Ramos (cell line): ENCODE results near the gene UPB1.
"Not testable (repeated sequence)": the region's sequence is repeated elsewhere in the genome, so short reads cannot be mapped to it uniquely, and the experiment has no call there.

Experiments used
- in situ Hi-C: fragments of 300-500 bp; cut with MboI; formaldehyde crosslinking; loops from one replicate; pipeline ENCODE4 v1.14.3; 2022; ENCODE audit warnings: low sequenced_read_pairs; ENCODE audit not compliant: unreplicated experiment

The UPB1 gene

GRCh38 chr22:24474649-24475255 lies 20.4 kb upstream of the UPB1 start:
- in situ Hi-C loops, result no loop called here

- in situ Hi-C loops, result no loop called here
These were observed 13.5 kb upstream of the UPB1 start for GRCh38 chr22:24481641-24482040.

- in situ Hi-C loops, result no loop called here
These were observed 12.6 kb upstream of the UPB1 start for GRCh38 chr22:24482575-24482974.

- in situ Hi-C loops, result no loop called here
These were observed 12.1 kb upstream of the UPB1 start for GRCh38 chr22:24482998-24483397.

DNA sequence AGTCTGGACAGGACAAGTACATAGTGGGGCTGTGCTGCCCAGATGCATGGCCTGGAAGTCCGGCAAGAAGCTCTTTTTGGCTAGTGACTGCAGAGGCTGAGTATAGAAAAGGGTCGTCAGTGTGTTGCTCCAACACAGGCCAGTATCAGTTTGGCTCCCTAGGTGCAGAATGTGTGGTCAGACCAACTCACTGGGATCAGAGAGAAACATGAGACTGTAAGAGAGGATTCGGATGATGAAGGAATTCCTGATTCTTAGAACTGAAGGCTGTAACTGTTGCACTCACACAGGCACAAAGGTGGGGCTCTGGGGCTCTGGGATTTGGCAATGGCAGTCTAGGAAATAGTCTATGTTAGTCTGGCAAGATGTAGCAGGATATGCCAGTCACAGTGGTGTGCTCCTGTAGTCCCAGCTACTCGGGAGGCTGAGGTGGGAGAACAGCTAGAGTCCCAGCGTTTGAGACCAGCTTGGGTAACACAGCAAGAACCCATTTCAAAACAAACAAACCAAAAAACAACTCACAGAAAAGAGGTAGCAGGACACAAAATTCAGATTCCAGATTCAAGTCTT lies 11.1 kb upstream of the UPB1 start:
- in situ Hi-C loops, result no loop called here

GRCh38 chr22:24485170-24485569 lies 10.0 kb upstream of the UPB1 start:
- in situ Hi-C loops, result no loop called here

DNA sequence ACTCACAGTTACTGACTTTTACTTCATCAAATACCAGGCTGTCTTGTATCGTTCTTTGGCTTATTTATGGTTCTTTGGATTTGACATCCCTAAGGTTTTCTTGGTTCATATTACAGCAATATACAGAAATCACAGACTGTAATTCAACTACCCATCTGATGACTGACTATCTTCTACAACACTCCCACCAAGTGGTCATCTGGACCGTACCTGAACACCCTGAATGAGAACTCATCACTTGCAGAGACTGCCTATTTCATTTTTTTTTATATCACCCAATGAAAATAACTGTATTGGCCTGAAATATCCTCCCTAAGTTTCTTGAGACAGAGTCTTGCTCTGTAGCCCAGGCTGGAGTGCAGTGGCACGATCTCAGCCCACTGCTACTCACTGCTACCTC lies 9.5 kb upstream of the UPB1 start:
- in situ Hi-C loops, result no loop called here

DNA sequence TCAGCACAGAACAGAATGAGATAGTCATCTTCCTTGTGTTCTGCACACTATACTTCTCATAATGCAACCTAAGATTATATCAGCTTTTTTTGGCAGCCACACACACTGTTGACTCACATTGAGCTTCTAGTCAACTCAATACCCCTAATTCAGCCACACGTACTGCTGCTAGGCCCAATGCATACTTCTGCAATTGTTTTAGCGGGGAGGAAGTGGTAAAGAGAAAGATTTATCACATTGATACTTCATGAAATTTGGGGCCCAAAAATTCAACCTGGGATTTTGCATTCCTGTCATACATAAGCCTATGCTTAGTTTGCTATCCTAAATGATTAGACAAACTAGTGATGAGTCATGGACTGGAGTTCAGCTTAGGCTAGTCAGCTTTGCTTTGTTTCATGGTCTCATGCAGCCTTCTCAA lies 8.6 kb upstream of the UPB1 start:
- in situ Hi-C loops, result no loop called here

- in situ Hi-C loops, result no loop called here
These were observed 6.1 kb upstream of the UPB1 start for GRCh38 chr22:24489011-24489410.

DNA sequence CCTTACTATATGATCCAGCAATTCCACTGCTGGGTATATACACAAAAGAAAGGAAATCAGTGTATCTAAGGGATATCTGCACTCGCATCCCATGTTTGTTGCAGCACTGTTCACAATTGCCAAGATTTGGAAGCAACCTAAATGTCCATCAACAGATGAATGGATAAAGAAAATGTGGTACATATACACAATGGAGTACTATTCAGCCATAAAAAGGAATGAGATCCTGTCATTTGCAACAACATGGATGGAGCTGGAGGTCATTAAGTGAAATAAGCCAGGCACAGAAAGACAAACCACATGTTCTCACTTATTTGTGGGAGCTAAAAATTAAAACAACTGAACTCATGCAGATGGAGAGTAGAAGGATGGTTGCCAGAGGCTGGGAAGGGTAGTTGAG lies 5.7 kb upstream of the UPB1 start:
- in situ Hi-C loops, result not testable (repeated sequence)

DNA sequence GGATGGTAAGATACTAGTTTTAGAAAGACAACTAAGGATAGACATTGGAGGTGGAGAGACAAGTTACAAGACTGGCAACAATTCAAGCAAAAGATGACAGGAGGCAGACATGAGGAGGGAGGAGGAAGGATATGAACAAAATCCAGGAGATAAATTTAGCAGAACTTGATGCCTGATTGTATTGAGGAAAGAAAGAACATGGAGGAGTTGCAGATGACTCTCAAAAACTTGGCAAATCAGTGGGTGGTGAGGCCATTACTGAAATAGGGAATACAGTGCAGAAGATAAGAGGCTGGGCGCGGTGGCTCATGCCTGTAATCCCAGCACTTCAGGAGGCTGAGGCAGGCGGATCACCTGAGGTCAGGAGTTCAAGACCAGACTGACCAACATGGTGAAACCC lies 2.7 kb upstream of the UPB1 start:
- in situ Hi-C loops, result no loop called here

- in situ Hi-C loops, result no loop called here
These were observed 985 bp upstream of the UPB1 start for GRCh38 chr22:24494167-24494527.

GRCh38 chr22:24495365-24495675 lies 188 bp downstream of the UPB1 start:
- in situ Hi-C loops, result no loop called here

DNA sequence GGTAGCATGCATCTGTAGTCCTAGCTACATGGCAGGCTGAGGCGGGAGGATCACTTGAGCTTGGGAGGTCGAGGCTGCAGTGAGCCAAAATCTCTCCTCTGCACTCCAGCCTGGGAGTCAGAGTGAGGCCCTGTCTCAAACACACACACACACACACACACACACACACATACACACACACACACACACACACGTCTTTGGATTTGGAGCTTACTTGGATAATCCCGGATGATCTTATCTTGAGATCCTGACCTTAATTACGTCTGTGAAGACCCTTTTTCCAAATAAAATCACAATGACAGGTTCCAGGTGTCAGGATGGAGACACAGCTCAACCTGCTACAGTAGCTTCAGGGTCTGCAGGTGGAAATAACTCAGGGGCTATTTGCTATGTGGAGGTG lies 1.1 kb downstream of the UPB1 start:
- in situ Hi-C loops, result no loop called here

GRCh38 chr22:24496661-24497060 lies 1.5 kb downstream of the UPB1 start:
- in situ Hi-C loops, result no loop called here

DNA sequence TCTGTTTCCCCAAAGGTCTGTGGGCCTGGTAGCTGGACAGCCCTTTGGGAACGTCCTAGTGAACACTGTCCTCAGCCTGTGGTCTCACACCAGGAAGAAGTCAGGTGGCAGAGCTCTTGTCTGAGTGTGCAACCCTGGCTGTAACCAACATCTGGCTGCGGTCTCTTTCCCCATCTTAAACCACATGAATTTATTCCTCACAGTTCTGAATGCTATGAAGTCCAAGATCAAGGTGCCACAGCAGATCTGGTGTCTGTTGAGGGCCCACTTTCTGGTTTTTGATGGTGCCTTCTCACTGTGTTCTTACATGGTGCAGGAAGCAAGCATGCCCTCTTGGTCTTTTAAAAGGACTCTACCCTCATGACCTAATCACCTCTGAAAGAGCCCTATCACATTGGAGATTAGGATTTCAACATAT lies 2.7 kb downstream of the UPB1 start:
- in situ Hi-C loops, result no loop called here

DNA sequence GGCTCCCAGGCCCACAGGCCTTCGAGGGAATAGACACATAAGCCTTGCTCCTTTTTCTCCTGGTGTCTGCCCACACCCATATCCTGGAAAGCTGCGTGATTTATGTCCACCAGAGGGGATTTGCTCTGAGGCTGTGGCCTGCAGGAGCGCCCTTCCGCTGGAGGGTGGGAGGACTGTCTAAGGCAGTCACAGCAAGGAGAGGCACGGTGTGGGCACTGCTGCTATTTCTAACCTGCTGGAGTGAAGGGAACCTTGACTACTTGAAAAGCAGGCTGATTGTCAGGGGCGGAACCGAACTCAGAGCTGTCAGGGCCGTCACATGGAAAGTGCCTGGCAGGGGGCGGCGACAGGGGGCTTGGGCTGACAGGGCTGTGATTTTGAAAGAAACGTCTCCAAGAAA lies 3.7 kb downstream of the UPB1 start:
- in situ Hi-C loops, result no loop called here

- in situ Hi-C loops, result no loop called here
These were observed 4.7 kb downstream of the UPB1 start for GRCh38 chr22:24499706-24500276.

GRCh38 chr22:24500277-24500820 lies 5.2 kb downstream of the UPB1 start:
- in situ Hi-C loops, result no loop called here

DNA sequence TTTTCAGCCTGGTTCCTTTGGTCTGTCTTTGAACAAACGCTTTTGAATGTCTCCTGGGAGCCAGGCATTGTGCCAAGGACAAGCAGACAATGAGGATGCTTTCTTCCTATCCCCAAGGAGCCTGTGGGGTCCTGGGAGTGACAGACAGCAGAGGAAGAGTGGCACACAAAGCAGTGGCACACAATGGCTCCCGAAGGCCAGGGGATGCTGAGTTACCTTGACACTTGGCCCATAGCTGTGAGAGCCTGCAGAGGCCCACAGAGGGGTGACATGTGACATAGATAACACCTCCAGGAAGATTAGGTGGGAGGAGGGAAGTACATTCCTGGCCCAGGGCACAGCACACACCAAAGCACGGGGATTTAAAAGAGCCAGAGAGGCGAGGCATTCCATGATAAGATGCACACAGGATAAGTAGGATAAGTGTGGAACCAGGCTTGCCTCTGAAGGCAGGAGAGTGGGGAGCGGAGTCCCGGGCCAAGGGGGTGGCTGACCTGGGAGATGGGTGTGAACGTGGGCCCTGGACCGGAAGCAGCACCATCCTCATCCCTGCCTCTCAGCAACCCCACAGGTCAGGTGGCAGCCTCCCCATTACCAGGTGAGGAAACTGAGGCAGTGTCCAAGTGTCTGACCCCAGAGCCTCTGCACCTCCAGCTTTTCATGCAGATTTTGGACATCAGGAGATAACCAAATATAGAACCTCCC lies 6.3 kb downstream of the UPB1 start:
- in situ Hi-C loops, result no loop called here

DNA sequence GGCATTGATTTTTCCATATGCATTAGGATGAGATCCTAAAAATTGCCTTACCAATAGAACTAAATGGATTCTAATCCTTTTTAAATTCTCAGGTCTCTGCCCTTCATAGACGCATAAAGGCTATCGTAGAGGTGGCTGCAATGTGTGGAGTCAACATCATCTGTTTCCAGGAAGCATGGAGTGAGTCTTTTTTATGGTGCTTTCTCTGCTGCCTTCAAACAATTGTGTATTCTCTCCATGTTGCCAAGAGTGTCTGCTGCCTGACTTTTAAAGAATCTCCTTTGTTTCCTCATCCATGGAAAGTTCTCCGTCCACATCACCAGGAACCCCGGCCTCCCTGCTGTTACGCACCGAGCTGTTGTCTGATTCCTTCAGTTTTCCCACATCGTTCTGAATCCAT lies 6.9 kb downstream of the UPB1 start:
- in situ Hi-C loops, result no loop called here

- in situ Hi-C loops, result no loop called here
These were observed 7.4 kb downstream of the UPB1 start for GRCh38 chr22:24502541-24502940.
